SIG-M5 treated with dmso at 0.1 percent for 504 hours (cell line): ENCODE data around the gene IGSF6.
"Not testable (repeated sequence)": the region's sequence is repeated elsewhere in the genome, so short reads cannot be mapped to it uniquely, and the experiment has no call there.

ENCODE experiments used
- DNase-seq: peaks from one replicate; lab custom pipeline; 2025; ENCODE audit not compliant: unreplicated experiment; lab: John Stamatoyannopoulos, UW

IGSF6 gene, protein sequence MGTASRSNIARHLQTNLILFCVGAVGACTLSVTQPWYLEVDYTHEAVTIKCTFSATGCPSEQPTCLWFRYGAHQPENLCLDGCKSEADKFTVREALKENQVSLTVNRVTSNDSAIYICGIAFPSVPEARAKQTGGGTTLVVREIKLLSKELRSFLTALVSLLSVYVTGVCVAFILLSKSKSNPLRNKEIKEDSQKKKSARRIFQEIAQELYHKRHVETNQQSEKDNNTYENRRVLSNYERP

DNA sequence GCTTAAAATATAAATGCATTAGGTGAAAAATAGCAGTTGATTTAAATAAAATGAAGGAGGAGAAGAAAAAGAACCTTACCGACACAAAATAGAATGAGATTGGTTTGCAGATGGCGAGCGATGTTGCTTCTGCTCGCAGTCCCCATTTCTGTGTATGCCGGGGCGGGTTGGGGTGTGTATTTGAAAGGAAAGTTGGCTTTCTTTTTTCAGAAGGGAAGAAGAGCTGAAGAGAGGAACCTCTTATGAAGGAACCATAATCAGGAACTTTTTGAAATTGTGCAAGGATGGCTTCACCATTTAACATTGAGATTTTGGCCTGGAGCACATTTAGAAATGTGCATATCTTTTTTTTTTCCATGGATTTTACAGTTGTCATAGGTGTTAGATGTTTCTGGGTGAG lies at the start of gene IGSF6:
Gene IGSF6 (minus strand): TSS at position 156 of the 400 bp plus-strand sequence. CDS start 10 bp downstream, at position 146.
- DNase-seq, result peak; percentile 64

- DNase-seq, result no peak
Measured at GRCh38 chr16:21701271-21701670, 48.9 kb upstream of the IGSF6 start.

DNA sequence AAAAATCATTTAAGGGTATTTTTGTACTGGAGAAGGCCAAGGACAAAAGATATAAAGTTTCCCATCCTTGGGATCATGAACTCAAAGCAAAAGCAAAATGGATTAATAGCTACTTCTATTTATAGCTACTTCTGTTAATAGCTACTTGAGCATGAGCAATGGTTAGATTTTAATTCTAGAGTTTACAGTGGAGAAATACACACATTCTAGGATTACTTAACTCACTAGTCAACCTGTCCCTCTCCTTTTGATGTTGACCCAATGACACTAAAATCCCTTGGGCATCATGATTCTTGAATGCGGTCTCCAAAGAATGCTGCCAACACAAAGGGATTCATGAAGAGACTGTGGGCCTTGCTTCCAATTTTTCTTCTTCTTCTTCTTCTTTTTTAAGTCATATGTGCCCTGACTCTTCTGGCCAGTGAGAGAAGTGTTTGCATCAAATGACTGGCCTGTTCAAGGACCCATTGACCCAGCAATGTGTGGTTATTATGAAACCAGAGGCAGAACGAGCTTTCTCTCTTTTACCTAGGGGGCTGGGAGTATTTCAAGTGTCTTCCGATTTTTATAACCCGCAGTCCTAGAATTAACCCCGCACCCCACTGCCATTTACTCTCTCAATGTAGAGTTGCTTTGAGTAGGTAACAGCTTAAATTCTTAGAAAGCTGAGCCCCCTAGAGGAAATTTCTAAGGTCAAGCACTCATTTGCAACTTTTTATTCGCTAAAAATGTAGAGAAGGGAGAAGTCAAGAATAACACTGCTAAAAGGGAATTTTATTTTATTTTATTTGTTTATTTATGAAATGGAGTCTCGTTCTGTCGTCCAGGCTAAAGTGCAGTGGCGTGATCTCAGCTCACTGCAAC lies 46.0 kb upstream of the IGSF6 start:
- DNase-seq, result no peak

GRCh38 chr16:21697032-21697431 lies 44.6 kb upstream of the IGSF6 start:
- DNase-seq, result no peak

- no peak for DNase-seq
Measured at GRCh38 chr16:21694609-21695008, 42.2 kb upstream of the IGSF6 start.

GRCh38 chr16:21690967-21691366 lies 38.6 kb upstream of the IGSF6 start:
- DNase-seq, result not testable (repeated sequence)

DNA sequence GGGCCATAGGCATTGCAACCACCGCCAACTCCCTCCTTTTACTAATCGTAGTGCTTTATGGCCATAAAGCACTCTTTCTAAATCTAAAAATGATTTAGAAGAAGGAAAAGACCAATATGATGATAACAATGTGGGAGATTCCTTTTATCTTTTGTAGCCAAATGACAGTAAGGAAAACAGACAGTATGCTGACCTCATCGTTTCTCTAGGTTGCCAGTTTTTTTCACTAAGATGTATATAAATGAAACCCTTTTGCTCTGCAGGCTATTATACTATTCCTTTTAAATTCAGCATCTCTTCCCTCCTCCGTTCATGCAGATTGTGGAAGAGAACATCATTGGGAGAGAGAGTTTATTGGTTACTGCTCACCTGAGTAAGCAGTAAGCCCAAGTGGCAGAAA lies 36.7 kb upstream of the IGSF6 start:
- no peak for DNase-seq

- DNase-seq, result no peak
Measured at GRCh38 chr16:21685034-21685455, 32.6 kb upstream of the IGSF6 start.

- DNase-seq, result no peak
Measured at GRCh38 chr16:21684199-21684598, 31.8 kb upstream of the IGSF6 start.

DNA sequence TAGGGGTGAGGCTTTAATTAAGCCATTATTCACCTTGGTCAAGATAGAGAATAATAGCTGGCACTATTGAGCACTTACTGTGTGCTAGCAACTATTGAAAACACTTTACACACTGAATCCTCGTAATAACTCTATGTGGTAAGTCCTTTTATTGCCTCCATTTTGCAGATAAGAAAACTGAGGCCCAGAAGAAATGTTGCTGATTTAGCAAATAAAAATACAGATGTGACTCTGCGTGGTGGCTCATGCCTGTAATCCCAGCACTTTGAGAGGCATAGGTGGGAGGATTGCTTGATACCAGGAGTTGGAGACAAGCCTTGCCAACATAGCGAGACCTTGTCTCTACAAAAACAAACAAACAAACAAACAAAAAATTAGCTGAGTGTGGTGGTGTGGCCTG lies 30.8 kb upstream of the IGSF6 start:
- no peak for DNase-seq

DNA sequence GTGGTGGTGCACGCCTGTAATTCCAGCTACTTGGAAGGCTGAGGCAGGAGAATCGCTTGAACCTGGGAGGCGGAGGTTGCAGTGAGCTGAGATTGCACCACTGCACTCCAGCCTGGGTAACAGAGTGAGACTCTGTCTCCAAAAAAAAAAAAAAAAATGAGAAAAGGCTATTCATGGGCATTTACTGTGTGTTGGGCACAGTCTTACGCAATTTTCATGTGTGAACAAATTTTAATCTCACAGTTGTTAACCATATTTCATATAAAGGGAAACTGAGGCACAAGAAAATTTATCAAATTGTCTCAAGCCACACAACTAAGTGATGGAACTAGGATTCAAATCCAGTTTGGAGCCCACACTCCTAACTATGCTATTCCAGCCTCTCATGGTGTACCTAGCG lies 28.3 kb upstream of the IGSF6 start:
- not testable (repeated sequence) for DNase-seq

- not testable (repeated sequence) for DNase-seq
Measured at GRCh38 chr16:21674456-21674855, 22.0 kb upstream of the IGSF6 start.

DNA sequence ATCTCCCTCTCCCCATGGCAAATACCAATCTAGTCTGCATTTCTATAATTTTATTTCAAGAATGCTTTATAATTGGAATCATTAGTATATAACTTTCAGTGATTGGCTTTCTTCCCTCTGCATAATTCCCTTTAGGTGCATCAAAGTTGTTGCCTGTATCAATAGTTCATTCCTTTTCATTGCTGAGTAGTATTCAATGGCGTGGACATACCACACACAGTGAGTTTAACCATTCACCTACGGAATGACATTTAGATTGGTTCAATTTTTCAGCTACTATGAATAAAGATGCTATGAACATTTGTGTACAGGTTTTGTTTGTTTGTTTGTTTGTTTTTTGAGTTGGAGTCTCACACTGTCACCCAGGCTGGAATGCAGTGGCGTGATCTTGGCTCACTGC lies 21.1 kb upstream of the IGSF6 start:
- DNase-seq, result no peak

GRCh38 chr16:21667575-21667974 lies 15.2 kb upstream of the IGSF6 start:
- DNase-seq, result no peak

- DNase-seq, result no peak
Measured at GRCh38 chr16:21666772-21667171, 14.4 kb upstream of the IGSF6 start.

- no peak for DNase-seq
Measured at GRCh38 chr16:21664801-21665492, 12.5 kb upstream of the IGSF6 start.

DNA sequence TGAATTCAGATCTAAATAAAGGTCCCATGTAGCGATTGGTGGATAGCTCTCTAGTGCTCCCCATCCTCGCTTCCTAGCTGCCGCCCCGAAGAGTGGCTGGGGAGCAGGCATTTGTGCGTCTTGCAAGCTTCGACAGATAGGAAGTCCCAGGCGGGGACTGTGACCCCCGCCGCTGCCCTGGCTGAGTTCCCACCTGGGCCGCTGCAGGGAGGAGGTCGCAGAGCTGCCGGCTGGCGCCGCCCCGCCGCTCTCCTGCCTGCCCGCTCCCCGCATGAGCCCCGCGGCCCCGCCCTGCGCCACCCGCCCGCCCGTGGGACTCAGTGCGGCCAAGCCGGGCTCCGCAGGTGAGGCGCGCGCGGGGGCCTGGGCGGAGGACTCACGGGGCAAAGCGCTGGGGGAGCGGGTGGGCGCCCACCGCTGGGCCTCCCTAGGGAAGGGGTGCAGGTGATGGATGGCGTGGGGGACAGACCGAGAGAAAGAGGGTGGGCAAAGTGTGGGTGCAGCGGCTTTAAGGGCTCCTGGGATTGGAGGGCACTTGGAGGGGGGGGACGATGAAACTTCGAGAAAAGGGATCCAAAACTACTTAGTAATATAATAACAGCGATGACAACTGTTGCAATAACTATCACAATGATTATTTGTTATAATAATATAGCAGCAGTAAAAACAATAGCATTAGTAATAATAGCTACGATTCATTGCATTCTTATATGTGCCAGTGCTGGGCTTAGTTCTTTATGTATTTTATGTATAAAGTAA lies 11.7 kb upstream of the IGSF6 start, which contains the start of gene OTOA:
Gene OTOA (plus strand): TSS at position 80 of the 759 bp plus-strand sequence. CDS start 14,547 bp downstream, outside the sequence.
- no peak for DNase-seq

DNA sequence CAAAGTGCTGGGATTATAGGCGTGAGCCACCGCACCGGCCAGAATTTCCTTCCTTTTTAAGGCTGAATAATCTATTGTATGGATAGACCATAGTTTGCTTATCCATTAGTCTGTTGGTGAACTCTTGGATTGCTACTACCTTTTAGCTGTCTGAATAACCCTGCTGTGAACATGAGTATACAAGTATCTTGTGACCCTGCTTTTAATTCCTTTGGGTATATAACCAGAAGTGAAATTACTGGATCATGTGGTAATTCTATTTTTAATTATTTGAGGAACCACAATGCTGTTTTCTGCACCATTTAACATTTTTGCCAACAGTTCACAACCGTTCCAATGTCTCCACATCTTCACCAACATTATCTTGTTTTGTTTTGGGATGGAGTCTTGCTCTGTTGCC lies 6.7 kb upstream of the IGSF6 start:
- no peak for DNase-seq

DNA sequence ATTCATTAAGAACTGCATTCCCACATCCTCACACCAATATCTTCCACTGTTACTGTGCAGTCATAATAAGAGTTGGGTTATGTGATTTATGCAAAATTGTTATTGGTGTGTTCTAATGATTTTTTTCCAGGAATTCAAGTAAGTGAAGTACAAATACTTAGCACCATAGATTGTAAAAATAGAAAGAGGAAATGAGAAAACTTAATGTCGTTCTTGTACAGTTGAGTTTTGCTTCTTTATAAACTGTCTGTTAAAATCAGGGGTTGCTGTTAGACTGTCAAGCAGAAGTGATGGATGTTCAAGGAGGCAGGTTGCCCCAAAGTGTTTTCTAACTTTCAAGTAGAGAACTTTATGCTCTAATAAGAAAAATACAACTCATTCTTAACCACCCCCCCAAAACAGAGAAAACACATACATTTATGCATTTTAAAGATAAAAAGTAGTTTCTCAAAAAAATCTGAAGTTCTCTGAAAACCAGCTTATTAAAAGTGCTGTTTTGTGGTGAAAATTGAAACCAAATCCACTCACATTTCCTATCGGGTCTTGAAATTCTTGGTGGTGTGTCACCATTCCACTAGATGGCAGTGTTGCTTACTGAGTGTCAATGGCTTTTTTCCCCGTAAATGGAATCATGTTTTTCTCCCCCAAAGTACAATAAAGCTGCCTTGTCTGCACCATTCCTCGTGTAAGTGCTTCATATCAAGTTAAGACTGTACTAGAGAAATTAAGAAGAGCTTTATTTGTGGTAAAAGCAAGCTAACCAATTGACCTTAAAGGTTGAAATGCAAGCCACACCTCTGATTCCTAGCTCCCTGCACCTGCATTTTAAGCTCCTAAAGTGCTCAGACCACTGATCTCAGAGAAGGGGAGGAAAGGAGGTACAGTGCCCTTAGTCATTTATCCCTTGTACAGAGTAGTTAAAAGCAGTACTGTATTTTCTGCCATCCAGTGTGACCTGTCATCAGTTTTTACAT lies 4.7 kb upstream of the IGSF6 start:
- peak; percentile 53 for DNase-seq

DNA sequence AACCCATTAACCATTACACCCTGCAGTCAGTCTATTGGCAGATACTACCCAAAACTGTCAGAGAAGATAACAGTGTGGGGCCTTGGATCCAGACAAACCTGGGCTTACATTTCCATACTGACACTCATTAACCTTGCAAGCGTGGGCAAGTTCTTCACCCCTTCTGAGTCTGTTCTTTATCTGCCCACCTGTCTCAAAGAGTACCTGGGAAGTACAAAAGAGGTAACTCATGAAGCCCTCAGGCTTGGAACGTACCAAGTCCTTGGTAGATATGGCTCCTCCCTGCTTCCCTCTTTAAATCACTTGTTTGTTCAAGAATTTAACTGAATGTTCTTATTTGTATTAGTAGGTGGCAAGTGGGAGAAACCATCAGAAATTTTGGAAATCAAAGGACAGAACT lies 2.5 kb upstream of the IGSF6 start:
- DNase-seq, result no peak
